ENCODE results near the gene CRYGN. TPM values are rescaled to one million over a fixed set of nuclear protein-coding genes. Genes with fewer than 3 reads are reported as not detected.

The CRYGN gene
- total and polyA plus RNA-seq, 2 experiments from 2014 or later = 0.24 TPM; not detected in 1

GRCh38 chr7:151432658-151433521, 7.1 kb downstream of the CRYGN start:
- H3K9me2 ChIP-seq (replicated peaks; ENCODE audit: insufficient read depth) = no peaks in the 10 kb centered on the region
- no peak overlapping the region for H3K4me2 ChIP-seq
- H3K9me3 ChIP-seq (ENCODE audit: low read depth) = no peaks in the 10 kb centered on the region
- H3K27ac ChIP-seq = no peak overlapping the region
- TF ChIP-seq CTCF (IDR thresholded peaks at IDR 0.05; ENCODE audit: poor library complexity) (no peak), EZH2phosphoT487 (IDR thresholded peaks at IDR 0.05; ENCODE audit: low read depth, severe bottlenecking, unreplicated experiment) (no peak), EZH2 (IDR thresholded peaks at IDR 0.05; ENCODE audit: borderline replicate concordance) (no peak)
- 88% methylated on average over 14 of the region's 14 CpGs for WGBS (ENCODE audit: low lambda C conversion rate, missing lambda C conversion rate)
- no peaks in the 10 kb centered on the region for H3K36me3 ChIP-seq (replicated peaks; ENCODE audit: insufficient read depth, low read depth)
- no peaks in the 10 kb centered on the region for H3K79me2 ChIP-seq
- peaks cover 20% of the 10 kb centered on the region for H3K4me1 ChIP-seq (ENCODE audit: insufficient read depth)
- no peak overlapping the region for H2AFZ ChIP-seq
- no peaks in the 10 kb centered on the region for H3K27me3 ChIP-seq
- no peaks in the 10 kb centered on the region for H4K20me1 ChIP-seq (ENCODE audit: insufficient read depth, poor library complexity, severe bottlenecking)
- no peak overlapping the region for H3K4me3 ChIP-seq
- no peak for DNase-seq (ENCODE audit: low spot score)

GRCh38 chr7:151431768-151432311, 8.1 kb downstream of the CRYGN start:
- H3K9me2 ChIP-seq (replicated peaks; ENCODE audit: insufficient read depth) = no peaks in the 10 kb centered on the region
- 98% methylated on average over 23 of the region's 25 CpGs for WGBS (ENCODE audit: low lambda C conversion rate, missing lambda C conversion rate)

GRCh38 chr7:151431281-151431767, 8.6 kb downstream of the CRYGN start:
- Histone ChIP-seq H4K20me1 (ENCODE audit: insufficient read depth, poor library complexity, severe bottlenecking) (no peaks in the 10 kb centered on the region), H3K4me1 (ENCODE audit: insufficient read depth) (peaks cover 23% of the 10 kb centered on the region), H3K4me2 (no peak overlapping the region), H2AFZ (no peak overlapping the region), H3K79me2 (no peaks in the 10 kb centered on the region), H3K9me2 (replicated peaks; ENCODE audit: insufficient read depth) (no peaks in the 10 kb centered on the region), H3K9me3 (ENCODE audit: low read depth) (no peaks in the 10 kb centered on the region), H3K27me3 (no peaks in the 10 kb centered on the region), H3K27ac (no peak overlapping the region), H3K4me3 (no peak overlapping the region), H3K36me3 (replicated peaks; ENCODE audit: insufficient read depth, low read depth) (no peaks in the 10 kb centered on the region)
- no peak for TF ChIP-seq EZH2phosphoT487 (IDR thresholded peaks at IDR 0.05; ENCODE audit: low read depth, severe bottlenecking, unreplicated experiment)
- 96% methylated on average over 13 of the region's 13 CpGs for WGBS (ENCODE audit: low lambda C conversion rate, missing lambda C conversion rate)
- no peak for DNase-seq (ENCODE audit: low spot score)

More at GRCh38 chr7:151431768-151432311, 8.1 kb downstream of the CRYGN start:
- Histone ChIP-seq H4K20me1 (ENCODE audit: insufficient read depth, poor library complexity, severe bottlenecking) (no peaks in the 10 kb centered on the region), H3K4me3 (no peak overlapping the region), H3K27me3 (no peaks in the 10 kb centered on the region), H3K27ac (no peak overlapping the region), H3K4me2 (no peak overlapping the region), H3K36me3 (replicated peaks; ENCODE audit: insufficient read depth, low read depth) (no peaks in the 10 kb centered on the region), H3K79me2 (no peaks in the 10 kb centered on the region), H3K4me1 (ENCODE audit: insufficient read depth) (peaks cover 23% of the 10 kb centered on the region), H2AFZ (no peak overlapping the region), H3K9me3 (ENCODE audit: low read depth) (no peaks in the 10 kb centered on the region)
- DNase-seq (ENCODE audit: low spot score) = no peak
- TF ChIP-seq CTCF (IDR thresholded peaks at IDR 0.05; ENCODE audit: poor library complexity) = no peak
- no peak for TF ChIP-seq EZH2phosphoT487 (IDR thresholded peaks at IDR 0.05; ENCODE audit: low read depth, severe bottlenecking, unreplicated experiment)
- no peak for TF ChIP-seq EZH2 (IDR thresholded peaks at IDR 0.05; ENCODE audit: borderline replicate concordance)

Measured in hepatocyte (in vitro differentiated cells).